Neural cell (in vitro differentiated cells): ENCODE results near the gene GLT1D1.

Experiments
- EP300 ChIP-seq: fragments of 450-650 bp; conservative IDR thresholded peaks from 2 replicates; pipeline ENCODE4 v1.6.1; 2014; ENCODE audit warnings: antibody characterized with exemption, mild to moderate bottlenecking, moderate library complexity; ENCODE audit not compliant: poor library complexity, severe bottlenecking
- MXI1 ChIP-seq: fragments of 450-650 bp; conservative IDR thresholded peaks from 2 replicates; pipeline ENCODE4 v1.6.1; 2014; ENCODE audit warnings: antibody characterized with exemption, mild to moderate bottlenecking; ENCODE audit not compliant: poor library complexity, severe bottlenecking
- POLR2AphosphoS5 ChIP-seq: IDR thresholded peaks from 2 replicates; pipeline ENCODE4 v1.6.1; 2012
- RAD21 ChIP-seq: fragments of 450-650 bp; conservative IDR thresholded peaks from 2 replicates; pipeline ENCODE4 v1.6.1; 2014; ENCODE audit warnings: antibody characterized with exemption, mild to moderate bottlenecking, moderate library complexity
- TAF1 ChIP-seq: IDR thresholded peaks from 2 replicates; pipeline ENCODE4 v1.6.1; 2012; ENCODE audit warnings: low read depth
- TF ChIP-seq, protein P1 (sequence below): fragments of 450-650 bp; IDR thresholded peaks from 2 replicates; pipeline ENCODE4 v1.5.1; 2014; ENCODE audit warnings: antibody characterized with exemption, mild to moderate bottlenecking, moderate library complexity; ENCODE audit not compliant: poor library complexity, severe bottlenecking
- TF ChIP-seq, protein P2 (sequence below): IDR thresholded peaks from 2 replicates; pipeline ENCODE4 v1.6.1; 2012; ENCODE audit warnings: borderline replicate concordance

DNA sequence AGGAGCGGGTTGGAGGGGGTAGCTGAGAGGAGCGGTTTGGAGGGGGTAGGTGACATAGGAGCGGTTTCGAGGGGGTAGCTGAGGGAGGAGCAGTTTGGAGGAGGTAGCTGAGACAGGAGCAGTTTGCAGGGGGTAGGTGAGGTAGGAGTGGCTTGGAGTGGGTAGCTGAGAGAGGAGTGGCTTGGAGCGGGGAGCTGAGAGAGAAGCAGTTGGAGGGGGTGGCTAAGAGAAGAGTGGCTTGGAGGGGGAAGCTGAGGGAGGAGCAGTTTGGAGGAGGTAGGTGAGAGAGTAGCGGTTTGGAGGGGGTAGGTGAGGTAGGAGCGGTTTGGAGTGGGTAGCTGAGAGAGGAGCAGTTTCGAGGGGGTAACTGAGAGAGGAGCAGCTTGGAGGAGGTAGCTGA, 152.1 kb downstream of the GLT1D1 start:
- TF ChIP-seq, protein P1, sequence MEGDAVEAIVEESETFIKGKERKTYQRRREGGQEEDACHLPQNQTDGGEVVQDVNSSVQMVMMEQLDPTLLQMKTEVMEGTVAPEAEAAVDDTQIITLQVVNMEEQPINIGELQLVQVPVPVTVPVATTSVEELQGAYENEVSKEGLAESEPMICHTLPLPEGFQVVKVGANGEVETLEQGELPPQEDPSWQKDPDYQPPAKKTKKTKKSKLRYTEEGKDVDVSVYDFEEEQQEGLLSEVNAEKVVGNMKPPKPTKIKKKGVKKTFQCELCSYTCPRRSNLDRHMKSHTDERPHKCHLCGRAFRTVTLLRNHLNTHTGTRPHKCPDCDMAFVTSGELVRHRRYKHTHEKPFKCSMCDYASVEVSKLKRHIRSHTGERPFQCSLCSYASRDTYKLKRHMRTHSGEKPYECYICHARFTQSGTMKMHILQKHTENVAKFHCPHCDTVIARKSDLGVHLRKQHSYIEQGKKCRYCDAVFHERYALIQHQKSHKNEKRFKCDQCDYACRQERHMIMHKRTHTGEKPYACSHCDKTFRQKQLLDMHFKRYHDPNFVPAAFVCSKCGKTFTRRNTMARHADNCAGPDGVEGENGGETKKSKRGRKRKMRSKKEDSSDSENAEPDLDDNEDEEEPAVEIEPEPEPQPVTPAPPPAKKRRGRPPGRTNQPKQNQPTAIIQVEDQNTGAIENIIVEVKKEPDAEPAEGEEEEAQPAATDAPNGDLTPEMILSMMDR: no peak
- no peak for TF ChIP-seq MXI1
- TF ChIP-seq POLR2AphosphoS5: no peak
- TF ChIP-seq RAD21: no peak
- TF ChIP-seq, protein P2, sequence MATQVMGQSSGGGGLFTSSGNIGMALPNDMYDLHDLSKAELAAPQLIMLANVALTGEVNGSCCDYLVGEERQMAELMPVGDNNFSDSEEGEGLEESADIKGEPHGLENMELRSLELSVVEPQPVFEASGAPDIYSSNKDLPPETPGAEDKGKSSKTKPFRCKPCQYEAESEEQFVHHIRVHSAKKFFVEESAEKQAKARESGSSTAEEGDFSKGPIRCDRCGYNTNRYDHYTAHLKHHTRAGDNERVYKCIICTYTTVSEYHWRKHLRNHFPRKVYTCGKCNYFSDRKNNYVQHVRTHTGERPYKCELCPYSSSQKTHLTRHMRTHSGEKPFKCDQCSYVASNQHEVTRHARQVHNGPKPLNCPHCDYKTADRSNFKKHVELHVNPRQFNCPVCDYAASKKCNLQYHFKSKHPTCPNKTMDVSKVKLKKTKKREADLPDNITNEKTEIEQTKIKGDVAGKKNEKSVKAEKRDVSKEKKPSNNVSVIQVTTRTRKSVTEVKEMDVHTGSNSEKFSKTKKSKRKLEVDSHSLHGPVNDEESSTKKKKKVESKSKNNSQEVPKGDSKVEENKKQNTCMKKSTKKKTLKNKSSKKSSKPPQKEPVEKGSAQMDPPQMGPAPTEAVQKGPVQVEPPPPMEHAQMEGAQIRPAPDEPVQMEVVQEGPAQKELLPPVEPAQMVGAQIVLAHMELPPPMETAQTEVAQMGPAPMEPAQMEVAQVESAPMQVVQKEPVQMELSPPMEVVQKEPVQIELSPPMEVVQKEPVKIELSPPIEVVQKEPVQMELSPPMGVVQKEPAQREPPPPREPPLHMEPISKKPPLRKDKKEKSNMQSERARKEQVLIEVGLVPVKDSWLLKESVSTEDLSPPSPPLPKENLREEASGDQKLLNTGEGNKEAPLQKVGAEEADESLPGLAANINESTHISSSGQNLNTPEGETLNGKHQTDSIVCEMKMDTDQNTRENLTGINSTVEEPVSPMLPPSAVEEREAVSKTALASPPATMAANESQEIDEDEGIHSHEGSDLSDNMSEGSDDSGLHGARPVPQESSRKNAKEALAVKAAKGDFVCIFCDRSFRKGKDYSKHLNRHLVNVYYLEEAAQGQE: no peak
- no peak for TF ChIP-seq TAF1
- TF ChIP-seq EP300: no peak
